ENCODE data around the gene NEK10. TPM values are rescaled to one million over a fixed set of nuclear protein-coding genes. Genes with fewer than 3 reads are reported as not detected.

NEK10 gene
- total and polyA plus RNA-seq, 9 of the 15 experiments (the other 6 are each of a cell fraction or from before 2014, with no cell fraction given) = 0.07 TPM; not detected in 8

DNA sequence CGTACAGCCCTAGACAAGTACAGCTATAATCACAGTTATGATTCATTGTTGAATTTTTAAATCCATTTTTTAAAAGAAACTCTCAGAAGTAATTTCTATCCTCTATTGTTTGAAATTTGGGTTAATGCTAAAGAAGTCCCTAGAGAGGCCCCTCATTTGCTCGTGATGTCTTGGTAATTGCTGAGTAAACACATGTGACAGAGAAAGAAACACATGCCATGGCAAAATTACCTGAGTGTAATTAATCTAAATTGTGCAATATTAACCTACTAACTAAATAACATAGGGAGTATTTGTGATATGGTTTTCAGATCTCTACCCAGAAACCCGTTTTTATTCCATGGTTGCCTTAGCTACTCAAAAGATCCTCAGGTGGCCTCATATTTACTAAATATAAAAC, 10.8 kb downstream of the NEK10 start:
- BruUV-seq (replicated peaks) = no TSS peak
- Histone ChIP-seq H3K4me3 (no peak overlapping the region), H3K9ac (ENCODE audit: insufficient read depth in 1 of 2, low read depth in 2 of 2, low read length in 2 of 2) (no peak overlapping the region), H3K36me3 (ENCODE audit: control insufficient read depth, insufficient read depth, low read length) (no peaks in the 10 kb centered on the region), H3K27ac (ENCODE audit: extremely low read depth, low read depth, low read length) (no peak overlapping the region), H3K4me2 (ENCODE audit: insufficient read depth, low read length) (no peak overlapping the region), H3K4me1 (replicated peaks in 1 of 2; ENCODE audit: control insufficient read depth in 2 of 2, insufficient read depth in 2 of 2, low read length in 2 of 2) (no peaks in the 10 kb centered on the region), H3K79me2 (ENCODE audit: control insufficient read depth, insufficient read depth, low read length) (no peaks in the 10 kb centered on the region), H3K9me1 (ENCODE audit: control insufficient read depth, insufficient read depth, low read length) (no peaks in the 10 kb centered on the region), H3K27me3 (ENCODE audit: control insufficient read depth in 2 of 2, insufficient read depth in 2 of 2, low read length in 2 of 2) (no peaks in the 10 kb centered on the region), H3K9me3 (replicated peaks; ENCODE audit: control insufficient read depth, insufficient read depth, low read depth, low read length) (no peaks in the 10 kb centered on the region), H2AFZ (ENCODE audit: low read depth, low read length) (no peak overlapping the region), H4K20me1 (replicated peaks; ENCODE audit: control insufficient read depth, insufficient read depth, low read length) (no peaks in the 10 kb centered on the region)
- no peak for TF ChIP-seq MBD2 (IDR thresholded peaks at IDR 0.05; ENCODE audit: borderline replicate concordance, low read depth)
- TF ChIP-seq PML (IDR thresholded peaks at IDR 0.05; ENCODE audit: low read length) = no peak
- TF ChIP-seq ZNF551 (CRISPR knock-in tag; IDR thresholded peaks at IDR 0.05) = no peak
- no peak for TF ChIP-seq CEBPG (CRISPR knock-in tag; IDR thresholded peaks at IDR 0.05)
- peak in 1 of 2 experiments; percentile 15; a peak in 1 of 4 replicates for TF ChIP-seq CEBPG (tag; conservative IDR thresholded peaks at IDR 0.05 in 1 of 2, IDR thresholded peaks at IDR 0.05 in 1 of 2)
- in situ Hi-C loops (cut with MboI) = no loop called here
- FAIRE-seq = no peak
- POLR2A ChIA-PET = interaction anchor here (1.0 kb wide), 1 partner anchor 8 kb away, joined by 4 read pairs; no protein-coding TSS in a partner anchor
- DNase-seq (ENCODE audit: extremely low read depth in 1 of 4, low spot score in 3 of 4) = no peak
- 2% methylated on average over 3 of the region's 3 CpGs for WGBS (ENCODE audit: insufficient coverage, low coverage, missing lambda C conversion rate)
- ATAC-seq = no peak
- intact Hi-C loops (cut with micrococcal nuclease) = no loop called here
- CTCF ChIA-PET (ENCODE audit: low intra/inter-chr PET ratio) = interaction anchor here (0.7 kb wide), 1 partner anchor 970 kb away, joined by 3 read pairs; no protein-coding TSS in a partner anchor

DNA sequence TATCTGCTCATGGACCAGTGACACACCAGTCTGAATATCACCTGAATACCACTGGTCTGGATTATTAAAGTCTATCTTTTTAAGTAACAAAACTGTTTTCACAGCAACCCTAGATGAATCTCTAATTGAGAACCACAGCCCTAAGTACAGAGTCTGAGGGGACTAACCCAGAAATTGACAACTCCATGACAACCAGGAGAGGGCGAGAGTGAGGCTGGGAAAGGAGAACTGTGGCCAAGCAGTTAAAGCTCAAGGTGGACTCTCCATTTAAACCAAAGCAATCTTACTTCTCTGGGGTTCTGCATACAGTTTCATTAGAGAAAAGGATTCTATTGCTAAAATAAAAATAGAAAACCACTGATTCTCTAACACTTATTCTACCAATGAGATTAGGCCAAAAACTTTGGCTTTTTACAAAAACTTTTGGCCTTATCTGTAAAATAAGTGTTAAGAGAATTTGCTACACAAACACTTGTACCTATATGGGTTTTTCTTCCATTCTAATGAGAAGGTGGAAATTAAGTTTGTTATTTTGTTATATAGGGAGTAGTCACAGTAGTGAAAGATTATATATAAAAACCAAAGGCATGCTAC, 11.4 kb downstream of the NEK10 start:
- in situ Hi-C loops (cut with MboI) = no loop called here
- no peak overlapping the region for H3K4me3 ChIP-seq
- H2AFZ ChIP-seq (ENCODE audit: low read depth, low read length) = no peak overlapping the region
- H3K36me3 ChIP-seq (ENCODE audit: control insufficient read depth, insufficient read depth, low read length) = no peaks in the 10 kb centered on the region
- DNase-seq (ENCODE audit: extremely low read depth in 1 of 4, low spot score in 3 of 4) (peak; percentile 17 to 46 (median 30)), FAIRE-seq (no peak), ATAC-seq (peak; percentile 86)
- ChIA-PET CTCF (ENCODE audit: low intra/inter-chr PET ratio) (interaction anchor here (0.7 kb wide), 1 partner anchor 971 kb away, joined by 3 read pairs; no protein-coding TSS in a partner anchor), POLR2A (interaction anchor here (1.0 kb wide), 1 partner anchor 9 kb away, joined by 4 read pairs; no protein-coding TSS in a partner anchor)
- no peaks in the 10 kb centered on the region for H3K9me3 ChIP-seq (replicated peaks; ENCODE audit: control insufficient read depth, insufficient read depth, low read depth, low read length)
- no peak overlapping the region for H3K27ac ChIP-seq (ENCODE audit: extremely low read depth, low read depth, low read length)
- no TSS peak for BruUV-seq (replicated peaks)
- H4K20me1 ChIP-seq (replicated peaks; ENCODE audit: control insufficient read depth, insufficient read depth, low read length) = no peaks in the 10 kb centered on the region
- H3K79me2 ChIP-seq (ENCODE audit: control insufficient read depth, insufficient read depth, low read length) = no peaks in the 10 kb centered on the region
- TF ChIP-seq RAD21 (CRISPR knock-in tag; conservative IDR thresholded peaks at IDR 0.05 in 1 of 2, IDR thresholded peaks at IDR 0.05 in 1 of 2) (peak; percentile 30 to 53), DMBX1 (CRISPR knock-in tag; IDR thresholded peaks at IDR 0.05; ENCODE audit: borderline replicate concordance) (no peak)
- TF ChIP-seq, protein P1, sequence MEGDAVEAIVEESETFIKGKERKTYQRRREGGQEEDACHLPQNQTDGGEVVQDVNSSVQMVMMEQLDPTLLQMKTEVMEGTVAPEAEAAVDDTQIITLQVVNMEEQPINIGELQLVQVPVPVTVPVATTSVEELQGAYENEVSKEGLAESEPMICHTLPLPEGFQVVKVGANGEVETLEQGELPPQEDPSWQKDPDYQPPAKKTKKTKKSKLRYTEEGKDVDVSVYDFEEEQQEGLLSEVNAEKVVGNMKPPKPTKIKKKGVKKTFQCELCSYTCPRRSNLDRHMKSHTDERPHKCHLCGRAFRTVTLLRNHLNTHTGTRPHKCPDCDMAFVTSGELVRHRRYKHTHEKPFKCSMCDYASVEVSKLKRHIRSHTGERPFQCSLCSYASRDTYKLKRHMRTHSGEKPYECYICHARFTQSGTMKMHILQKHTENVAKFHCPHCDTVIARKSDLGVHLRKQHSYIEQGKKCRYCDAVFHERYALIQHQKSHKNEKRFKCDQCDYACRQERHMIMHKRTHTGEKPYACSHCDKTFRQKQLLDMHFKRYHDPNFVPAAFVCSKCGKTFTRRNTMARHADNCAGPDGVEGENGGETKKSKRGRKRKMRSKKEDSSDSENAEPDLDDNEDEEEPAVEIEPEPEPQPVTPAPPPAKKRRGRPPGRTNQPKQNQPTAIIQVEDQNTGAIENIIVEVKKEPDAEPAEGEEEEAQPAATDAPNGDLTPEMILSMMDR (IDR thresholded peaks at IDR 0.05 in 2 of 3, conservative IDR thresholded peaks at IDR 0.05 in 1 of 3; ENCODE audit: insufficient read depth in 2 of 3, low read depth in 1 of 3, low read length in 3 of 3) = peak; percentile 38 to 52 (median 45); a peak in 4 of 6 replicates
- TF ChIP-seq, protein P2, sequence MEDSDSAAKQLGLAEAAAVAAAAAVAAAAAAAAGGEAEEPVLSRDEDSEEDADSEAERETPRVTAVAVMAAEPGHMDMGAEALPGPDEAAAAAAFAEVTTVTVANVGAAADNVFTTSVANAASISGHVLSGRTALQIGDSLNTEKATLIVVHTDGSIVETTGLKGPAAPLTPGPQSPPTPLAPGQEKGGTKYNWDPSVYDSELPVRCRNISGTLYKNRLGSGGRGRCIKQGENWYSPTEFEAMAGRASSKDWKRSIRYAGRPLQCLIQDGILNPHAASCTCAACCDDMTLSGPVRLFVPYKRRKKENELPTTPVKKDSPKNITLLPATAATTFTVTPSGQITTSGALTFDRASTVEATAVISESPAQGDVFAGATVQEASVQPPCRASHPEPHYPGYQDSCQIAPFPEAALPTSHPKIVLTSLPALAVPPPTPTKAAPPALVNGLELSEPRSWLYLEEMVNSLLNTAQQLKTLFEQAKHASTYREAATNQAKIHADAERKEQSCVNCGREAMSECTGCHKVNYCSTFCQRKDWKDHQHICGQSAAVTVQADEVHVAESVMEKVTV (CRISPR knock-in tag; IDR thresholded peaks at IDR 0.05) = no peak
- H3K4me2 ChIP-seq (ENCODE audit: insufficient read depth, low read length) = no peak overlapping the region
- no peaks in the 10 kb centered on the region for H3K27me3 ChIP-seq (ENCODE audit: control insufficient read depth in 2 of 2, insufficient read depth in 2 of 2, low read length in 2 of 2)
- no peak overlapping the region for H3K9ac ChIP-seq (ENCODE audit: insufficient read depth in 1 of 2, low read depth in 2 of 2, low read length in 2 of 2)
- WGBS (ENCODE audit: insufficient coverage, low coverage, missing lambda C conversion rate) = 0% methylated on average over 1 of the region's 1 CpG
- intact Hi-C loops (cut with micrococcal nuclease) = loop anchor here (1.0 kb wide), 1 partner anchor 110 kb away; no protein-coding TSS in a partner anchor
- H3K4me1 ChIP-seq (replicated peaks in 1 of 2; ENCODE audit: control insufficient read depth in 2 of 2, insufficient read depth in 2 of 2, low read length in 2 of 2) = no peaks in the 10 kb centered on the region
- no peaks in the 10 kb centered on the region for H3K9me1 ChIP-seq (ENCODE audit: control insufficient read depth, insufficient read depth, low read length)
